SIG-M5 treated with dmso at 0.1 percent for 504 hours (cell line): ENCODE measurements around the gene KLC4.

Experiments used
- DNase-seq: peaks from one replicate; lab custom pipeline; 2025; ENCODE audit not compliant: unreplicated experiment; lab: John Stamatoyannopoulos, UW

KLC4 gene

GRCh38 chr6:43120944-43121913 is 61.8 kb downstream of the KLC4 start:
- no peak for DNase-seq

GRCh38 chr6:43122146-43122545 is 62.7 kb downstream of the KLC4 start:
- no peak for DNase-seq

GRCh38 chr6:43123461-43124314 is 64.3 kb downstream of the KLC4 start:
- DNase-seq, result no peak

GRCh38 chr6:43124481-43124880 is 65.0 kb downstream of the KLC4 start:
- no peak for DNase-seq
